OCI-LY1 (cell line): Measurements from ENCODE around the gene ZNF292.

ENCODE experiments used
- CTCF ChIP-seq: fragments of 200-600 bp; sonication (generic), shearing (Covaris generic); IDR thresholded peaks from 2 replicates; pipeline ENCODE4 v1.5.1; 2017; ENCODE audit warnings: mild to moderate bottlenecking, antibody characterized with exemption, low read length, moderate library complexity, mixed read lengths
- EZH2 ChIP-seq: fragments of 200-600 bp; sonication (generic), shearing (Covaris generic); IDR thresholded peaks from 2 replicates; pipeline ENCODE4 v1.8.0; 2017; ENCODE audit warnings: borderline replicate concordance, mixed run types, mild to moderate bottlenecking, antibody characterized with exemption, low read length, moderate library complexity, mixed read lengths

- no peak for TF ChIP-seq CTCF
- no peak for TF ChIP-seq EZH2
Measured at GRCh38 chr6:87183687-87184086, 28.3 kb downstream of the ZNF292 start.
